Kasumi-1 (cell line): Measurements from ENCODE around the gene OAS2.
A peak's percentile ranks its signal among the peaks of the same experiment; 100 is the strongest.
"Not testable (repeated sequence)": the region's sequence is repeated elsewhere in the genome, so short reads cannot be mapped to it uniquely, and the experiment has no call there.

ENCODE experiments used
- DNase-seq, 2 experiments: peaks; one replicate each; lab custom pipeline; 2025; lab: John Stamatoyannopoulos, UW

Gene OAS2

DNA sequence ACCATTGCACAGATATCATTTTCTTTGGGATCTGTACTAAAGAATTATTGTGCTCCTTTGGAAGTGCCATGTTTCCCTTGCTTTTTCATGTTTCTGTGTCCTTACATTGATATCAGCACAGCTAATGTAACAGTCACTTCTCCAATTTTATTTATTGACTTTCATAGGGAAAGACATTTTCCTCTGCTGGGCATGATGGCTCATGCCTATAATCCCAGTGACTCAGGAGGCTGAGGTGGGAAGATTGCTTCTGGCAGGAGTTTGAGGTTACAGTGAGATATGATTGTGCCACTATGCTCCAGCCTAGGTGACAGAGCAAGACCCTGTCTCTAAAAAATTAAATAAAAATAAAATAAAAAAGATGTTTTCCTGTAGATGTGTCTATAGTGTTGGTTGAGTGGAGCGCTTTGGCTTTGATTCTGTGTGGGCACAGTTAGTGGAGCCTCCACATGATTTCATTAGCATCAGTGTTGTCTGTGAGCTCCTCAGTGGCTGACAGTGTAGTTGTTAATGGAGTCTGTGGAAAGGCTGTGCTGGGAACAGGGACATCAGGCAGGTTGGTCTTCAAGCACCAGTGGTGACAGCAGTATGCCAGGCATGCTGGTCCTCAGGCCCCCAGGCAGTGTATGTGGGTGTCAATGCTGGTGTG lies 7.4 kb downstream of the OAS2 start:
- no peak for DNase-seq

DNA sequence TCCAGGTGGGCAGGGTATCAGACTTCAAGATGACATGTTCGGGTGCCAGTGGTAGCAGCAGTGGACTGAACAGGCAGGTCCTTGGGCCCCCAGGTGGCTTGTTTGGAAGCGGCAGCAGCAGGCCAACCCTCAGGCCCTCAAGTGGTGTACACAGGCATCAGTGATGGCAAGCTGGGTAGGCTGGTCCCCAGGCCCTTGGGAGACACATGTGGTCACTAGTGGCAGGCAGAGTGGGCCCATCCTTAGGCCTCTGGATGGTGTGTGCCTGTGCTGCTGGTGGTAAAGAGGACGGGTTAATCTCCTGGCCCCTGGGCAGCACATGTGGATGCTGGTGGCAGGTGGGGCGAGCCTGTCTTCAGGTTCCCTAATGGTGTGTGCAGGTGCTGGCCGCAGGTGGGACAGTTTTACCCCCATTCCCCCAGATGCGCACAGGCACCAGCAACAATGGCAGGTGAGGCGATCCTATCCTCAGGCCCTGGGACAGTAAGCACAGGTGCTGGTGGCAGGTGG lies 8.0 kb downstream of the OAS2 start:
- no peak for DNase-seq

DNA sequence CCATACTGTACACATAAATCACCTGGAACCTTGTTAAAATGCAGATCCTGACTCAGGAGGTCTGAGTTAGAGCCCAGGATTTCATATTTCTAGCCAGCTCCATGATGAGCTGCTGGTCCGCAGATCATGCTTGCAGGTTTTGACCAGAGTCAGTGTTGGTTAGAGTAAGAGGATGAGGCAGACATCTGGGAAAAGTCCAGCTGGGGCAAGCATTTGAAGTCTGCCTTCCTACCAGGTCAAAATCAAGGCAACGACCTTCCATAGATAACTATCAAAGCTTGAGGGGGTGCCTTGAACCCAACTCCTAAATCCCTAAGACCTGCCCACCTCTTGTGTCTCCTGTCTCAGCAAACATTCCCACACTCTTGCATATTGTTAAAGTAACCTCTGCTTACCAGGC lies 9.2 kb downstream of the OAS2 start:
- no peak for DNase-seq

DNA sequence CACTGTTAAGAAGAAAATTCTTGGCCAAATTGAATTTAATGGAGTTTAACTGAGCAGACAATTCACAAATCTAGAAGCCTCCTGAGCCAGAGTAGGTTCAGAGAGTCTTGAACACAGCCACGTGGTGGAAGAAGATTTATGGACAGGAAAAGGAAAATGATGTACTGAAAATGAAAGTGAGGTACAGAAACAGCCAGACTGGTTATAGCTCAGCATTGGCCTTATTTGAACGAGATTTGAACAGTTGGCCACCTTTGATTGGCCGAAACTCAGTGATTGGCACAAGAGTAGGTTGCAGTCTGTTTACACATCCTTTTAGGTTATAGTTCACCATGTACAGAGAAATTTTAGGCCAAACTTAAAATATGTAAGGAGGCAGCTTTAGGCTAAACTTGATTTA lies 9.9 kb downstream of the OAS2 start:
- no peak for DNase-seq

DNA sequence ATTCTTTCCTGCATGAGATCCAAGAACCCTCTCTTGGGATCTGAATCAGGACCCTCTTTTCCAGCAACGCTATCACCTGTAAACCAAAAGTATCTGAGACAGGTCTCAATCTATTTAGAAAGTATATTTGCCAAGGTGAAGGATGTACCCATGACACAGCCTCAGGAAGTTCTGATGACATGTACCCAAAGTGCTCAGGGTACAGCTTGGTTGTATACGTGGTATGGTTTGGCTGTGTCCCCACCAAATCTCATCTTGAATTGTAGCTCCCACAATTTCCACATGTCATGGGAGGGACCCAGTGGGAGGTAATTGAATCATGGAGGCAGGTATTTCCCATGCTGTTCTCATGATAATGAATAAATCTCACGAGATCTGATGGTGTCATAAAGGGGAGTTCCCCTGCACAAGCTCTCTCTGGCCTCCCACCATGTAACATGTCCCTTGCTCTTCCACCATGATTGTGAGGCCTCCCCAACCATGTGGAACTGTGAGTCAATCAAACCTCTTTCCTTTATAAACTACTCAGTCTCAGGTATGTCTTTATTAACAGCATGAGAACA lies 10.6 kb downstream of the OAS2 start:
- not testable (repeated sequence) for DNase-seq

DNA sequence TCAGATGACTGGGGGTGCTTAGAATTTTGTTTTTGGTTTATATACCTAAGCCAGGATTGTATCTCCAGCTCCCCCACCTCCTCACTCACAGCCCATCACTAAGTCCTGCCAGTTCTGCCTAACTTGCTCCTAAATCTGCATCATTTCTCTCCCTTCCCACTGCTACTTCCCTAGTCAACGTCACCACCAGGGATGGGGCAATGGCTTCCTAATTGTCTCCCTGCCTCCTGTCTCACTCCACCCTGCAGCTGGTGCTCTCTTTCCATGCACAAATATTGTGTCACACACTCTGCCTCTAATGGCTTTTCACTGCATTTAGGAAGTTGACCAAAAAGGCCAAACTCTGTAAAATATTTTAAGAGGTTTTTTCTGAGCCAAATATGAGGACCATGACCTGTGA lies 11.5 kb downstream of the OAS2 start:
- no peak for DNase-seq

DNA sequence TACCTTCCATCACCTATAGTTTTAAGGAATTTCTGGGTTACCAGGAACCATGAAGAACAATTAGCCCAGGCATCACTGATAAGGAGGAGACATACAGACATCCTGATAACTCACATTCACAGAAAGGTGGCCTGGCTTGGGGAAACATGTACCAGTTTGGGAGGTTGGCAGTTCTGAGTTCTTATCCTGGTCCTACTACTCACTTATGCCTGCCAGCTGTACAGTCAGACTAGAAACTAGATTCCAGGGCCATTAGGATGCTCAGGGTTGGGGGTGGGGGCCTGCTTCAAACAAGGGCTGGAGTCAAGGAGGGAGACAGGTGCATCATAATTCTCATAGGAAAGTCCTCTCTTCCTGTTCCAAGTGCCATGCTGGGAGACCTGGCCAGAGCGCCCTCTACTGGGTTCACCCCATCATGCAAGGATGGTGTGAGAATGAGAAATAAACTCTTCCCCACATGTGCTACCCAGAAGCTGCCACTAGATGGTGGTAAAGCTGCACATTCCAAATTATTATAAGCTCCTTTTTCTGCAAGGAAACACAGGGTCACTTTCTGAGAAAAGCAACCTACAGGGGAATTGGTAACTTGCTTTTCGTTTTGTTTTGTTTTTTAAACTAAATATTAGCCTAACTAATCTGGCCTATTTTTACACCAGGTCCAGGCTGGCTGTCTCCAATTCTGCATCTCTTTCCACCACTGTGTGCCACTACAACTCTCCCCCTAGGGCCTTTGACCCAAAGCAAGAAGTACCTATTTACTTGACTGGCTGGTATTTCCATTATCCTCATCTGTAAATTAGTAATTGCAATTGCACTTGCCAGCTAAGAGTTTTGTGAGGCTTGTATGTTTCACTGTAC lies 14.5 kb downstream of the OAS2 start:
- peak; percentile 68 to 86 for DNase-seq

DNA sequence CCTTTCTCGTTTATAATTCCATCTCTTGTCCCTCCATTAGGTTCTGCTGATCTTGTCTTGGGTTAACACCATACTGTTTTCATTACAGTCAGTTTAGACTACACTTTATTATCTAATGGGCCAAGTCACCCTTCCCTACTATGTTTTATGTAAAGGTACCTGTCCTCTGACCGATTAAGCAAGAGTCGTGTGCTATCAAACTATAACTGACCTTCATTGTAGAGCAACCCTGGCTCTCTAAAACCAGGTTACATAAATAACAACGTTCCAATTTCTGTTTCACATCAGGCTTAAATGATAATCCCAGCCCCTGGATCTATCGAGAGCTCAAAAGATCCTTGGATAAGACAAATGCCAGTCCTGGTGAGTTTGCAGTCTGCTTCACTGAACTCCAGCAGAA lies 16.7 kb downstream of the OAS2 start:
- no peak for DNase-seq

DNA sequence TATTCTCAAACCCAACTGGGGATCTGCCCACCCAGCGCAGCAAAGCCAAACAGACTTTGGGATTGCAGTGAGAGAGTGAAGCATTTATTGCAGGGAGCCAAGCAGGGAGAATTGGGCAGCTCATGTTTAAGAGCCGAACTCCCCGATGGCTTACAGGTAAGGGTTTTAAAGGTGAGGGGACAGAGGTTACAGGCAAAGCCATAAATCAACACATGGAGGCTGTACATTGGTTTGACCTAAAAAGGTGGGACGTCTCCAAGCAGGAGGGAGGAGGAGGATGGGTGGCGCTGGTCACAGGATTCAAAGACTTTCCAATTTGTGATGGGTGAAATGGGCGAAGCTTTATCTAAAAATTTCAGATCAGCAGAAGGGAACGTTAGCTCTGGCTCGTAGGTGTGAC lies 18.2 kb downstream of the OAS2 start:
- no peak for DNase-seq

DNA sequence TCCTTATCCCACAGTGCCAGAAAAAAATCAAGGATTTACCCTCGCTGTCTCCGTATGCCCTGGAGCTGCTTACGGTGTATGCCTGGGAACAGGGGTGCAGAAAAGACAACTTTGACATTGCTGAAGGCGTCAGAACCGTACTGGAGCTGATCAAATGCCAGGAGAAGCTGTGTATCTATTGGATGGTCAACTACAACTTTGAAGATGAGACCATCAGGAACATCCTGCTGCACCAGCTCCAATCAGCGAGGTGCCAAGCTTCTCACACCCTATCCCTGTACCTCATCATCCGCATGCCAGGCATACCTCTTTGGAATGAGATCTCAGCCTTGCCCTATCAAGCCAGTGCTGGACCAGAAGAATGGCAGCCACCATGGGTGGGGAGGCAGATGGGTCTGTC lies 19.2 kb downstream of the OAS2 start:
- no peak for DNase-seq

DNA sequence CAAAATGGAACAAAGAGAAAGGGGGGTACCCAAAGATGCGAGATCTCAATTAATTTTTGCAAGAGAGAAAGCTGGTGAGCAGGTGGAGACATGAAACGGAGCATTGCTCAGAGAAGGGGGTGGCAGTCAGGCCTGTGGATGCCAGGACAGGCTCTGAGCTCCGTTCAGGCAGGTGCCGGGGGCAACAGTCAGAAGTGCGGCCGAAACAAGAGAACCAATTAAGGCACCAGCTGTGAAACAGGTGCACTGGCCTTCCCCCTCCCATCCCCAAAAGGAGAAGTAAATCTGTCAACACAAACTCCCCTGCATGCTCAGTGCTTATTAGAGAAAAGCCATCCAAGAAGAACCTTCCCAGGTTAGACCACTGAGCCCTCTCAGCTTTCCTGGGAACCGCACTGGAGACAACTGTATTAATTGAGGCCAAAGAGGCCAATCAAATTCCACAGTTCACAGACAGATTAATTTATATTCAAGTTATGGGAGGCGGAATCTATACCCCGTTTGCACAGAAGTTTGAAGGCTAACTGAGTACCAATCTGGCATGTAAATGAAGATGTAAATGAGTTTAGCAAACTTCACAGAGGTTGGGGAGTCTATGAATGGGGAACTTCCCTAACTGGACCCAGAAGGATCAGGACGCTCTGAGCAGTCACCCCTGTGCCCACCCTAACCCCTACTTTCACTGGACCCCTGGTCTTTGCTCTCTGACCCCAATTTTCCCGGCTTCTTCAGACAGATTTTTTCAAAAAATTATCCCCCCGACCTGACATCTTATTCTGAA lies 20.9 kb downstream of the OAS2 start:
- no peak for DNase-seq

DNA sequence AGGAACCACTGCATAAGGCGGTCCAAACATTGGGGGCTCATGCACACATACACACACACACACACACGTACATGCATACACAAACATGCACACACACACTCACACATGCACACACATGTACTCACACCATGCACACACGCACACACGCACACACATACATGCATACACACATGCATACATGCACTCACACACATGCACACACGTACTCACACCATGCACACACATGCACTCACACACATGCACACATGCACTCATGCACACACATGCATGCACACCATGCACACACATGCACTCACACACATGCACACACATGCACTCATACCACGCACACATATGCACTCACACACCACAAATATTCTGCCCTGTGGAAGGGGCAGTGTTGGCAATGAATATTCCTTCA lies 22.1 kb downstream of the OAS2 start:
- no peak for DNase-seq

DNA sequence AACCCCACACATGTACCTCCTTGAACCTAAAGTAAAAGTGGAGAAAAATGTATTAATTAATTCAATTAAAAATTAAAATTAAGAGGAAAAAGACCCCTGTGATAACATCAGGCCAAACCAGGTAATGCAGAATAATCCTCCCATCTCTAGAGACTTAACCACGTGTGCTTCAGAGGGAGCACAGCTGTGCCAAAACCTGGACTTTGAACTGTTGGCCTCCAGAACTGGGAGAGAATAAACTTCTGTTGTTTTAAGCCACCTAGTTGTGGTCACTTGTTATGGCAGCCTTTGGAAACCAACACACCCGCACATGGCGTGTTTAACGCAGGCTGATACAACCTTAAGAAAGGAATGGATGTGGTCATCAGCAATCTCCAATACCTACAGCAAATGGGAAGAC lies 23.8 kb downstream of the OAS2 start:
- no peak for DNase-seq

DNA sequence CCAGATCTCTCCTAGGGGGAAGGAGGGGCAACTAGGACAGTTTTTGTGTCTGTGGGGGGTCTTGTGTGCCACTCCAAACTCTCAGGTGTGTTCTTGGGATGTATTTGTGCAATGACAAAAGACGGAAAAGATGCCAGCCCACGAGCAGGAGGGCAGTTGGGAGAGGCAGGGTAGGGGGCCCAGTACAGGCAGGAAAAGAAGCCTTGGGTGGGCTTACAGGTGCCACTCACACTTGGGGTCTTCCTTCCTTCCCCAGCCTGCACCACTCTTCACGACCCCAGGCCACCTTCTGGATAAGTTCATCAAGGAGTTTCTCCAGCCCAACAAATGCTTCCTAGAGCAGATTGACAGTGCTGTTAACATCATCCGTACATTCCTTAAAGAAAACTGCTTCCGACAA lies 24.4 kb downstream of the OAS2 start:
- DNase-seq = no peak

DNA sequence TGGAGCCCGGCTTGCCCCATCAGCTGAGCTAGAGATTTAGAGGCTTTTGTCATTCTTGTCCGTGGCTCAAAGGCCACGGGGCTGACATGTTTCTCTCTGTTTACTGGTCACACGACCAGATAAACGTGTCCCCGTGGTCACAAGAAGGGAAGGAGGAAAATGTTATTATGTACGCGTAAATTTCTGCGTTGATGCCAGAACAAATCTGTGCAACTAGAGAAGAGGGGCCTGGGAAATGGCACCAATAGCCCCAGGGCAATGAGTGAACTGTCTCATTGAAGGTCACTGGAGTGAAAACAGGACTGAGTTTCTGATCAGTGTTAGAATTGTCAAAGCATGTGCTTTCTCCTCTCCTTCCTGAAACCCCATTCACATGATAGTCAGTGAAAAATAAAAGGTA lies 25.3 kb downstream of the OAS2 start:
- no peak for DNase-seq

DNA sequence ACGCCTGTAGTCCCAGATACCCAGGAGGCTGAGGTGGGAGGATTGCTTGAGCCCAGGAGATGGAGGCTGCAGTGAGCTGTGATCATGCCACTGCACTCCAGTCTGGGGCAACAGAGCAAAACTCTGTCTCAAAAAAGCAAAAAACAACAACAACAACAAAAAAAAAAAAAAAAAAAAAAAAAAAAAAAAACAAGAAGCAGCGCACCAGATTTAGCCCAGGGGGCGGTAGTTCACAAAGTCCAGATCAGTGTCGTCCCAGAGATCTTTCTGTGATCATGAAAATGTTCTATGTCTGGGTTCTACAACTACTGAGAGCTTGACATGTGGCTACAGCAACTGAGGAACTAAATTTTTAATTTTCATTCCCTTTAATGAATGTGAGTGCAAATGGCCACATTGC lies 27.4 kb downstream of the OAS2 start:
- DNase-seq = peak in 1 of 2 experiments; percentile 0

DNA sequence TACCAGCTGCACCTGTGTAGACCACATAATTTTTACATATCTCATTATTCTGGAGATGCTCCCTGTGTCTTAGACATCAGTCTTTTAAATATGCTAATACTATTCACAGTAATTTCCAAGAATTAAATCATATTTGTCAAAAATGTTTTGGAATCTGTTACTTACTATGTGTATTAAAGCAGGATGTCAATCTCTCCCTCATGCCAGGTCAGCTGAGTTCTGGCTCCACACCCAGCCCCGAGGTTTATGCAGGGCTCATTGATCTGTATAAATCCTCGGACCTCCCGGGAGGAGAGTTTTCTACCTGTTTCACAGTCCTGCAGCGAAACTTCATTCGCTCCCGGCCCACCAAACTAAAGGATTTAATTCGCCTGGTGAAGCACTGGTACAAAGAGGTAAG lies 27.9 kb downstream of the OAS2 start:
- DNase-seq = no peak

DNA sequence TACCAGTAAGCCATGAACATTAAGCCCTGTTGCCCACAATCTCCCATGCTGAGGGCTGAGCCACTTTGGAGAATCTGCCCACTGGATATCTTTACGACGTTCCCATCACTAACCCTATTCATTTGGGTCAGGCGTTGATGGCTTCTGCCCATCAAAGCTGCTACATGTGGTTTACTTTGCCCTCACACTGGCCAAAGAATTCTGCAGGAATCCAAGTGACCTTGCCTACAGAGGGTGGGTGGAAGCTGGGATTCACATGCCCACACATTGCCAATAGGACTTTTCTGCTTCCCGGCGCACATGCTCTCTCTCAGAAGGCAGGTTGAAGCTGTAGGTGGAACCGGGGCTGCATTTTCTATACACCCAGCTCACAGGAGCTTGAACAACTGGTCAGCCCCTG lies 28.3 kb downstream of the OAS2 start:
- no peak for DNase-seq

DNA sequence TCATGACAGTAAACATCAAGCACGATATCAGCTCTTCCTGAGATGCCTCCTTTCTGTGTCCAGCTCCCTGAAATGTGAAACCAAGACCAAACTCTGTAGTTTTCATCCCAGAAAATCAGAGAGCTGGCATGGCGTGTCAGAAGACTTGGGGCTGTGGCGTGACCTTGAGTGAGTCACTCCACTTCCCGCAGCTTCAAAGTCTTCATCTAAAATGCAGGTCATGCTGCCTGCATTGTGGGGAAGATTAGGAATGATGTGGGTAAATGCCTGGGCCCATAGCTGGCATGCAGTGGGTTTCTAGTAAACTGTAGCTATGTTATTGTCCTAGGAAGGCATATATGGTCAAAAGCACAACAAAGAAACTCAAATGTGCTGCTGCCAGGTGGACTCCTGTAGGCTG lies 28.8 kb downstream of the OAS2 start:
- DNase-seq = no peak

DNA sequence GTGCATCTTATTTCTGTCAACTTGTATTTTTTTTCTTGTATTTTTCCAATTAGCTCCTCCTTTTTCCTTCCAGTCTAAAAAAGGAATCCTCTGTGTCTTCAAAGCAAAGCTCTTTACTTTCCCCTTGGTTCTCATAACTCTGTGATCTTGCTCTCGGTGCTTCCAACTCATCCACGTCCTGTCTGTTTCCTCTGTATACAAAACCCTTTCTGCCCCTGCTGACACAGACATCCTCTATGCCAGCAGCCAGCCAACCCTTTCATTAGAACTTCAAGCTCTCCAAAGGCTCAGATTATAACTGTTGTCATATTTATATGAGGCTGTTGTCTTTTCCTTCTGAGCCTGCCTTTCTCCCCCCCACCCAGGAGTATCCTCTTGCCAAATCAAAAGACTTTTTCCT lies 32.4 kb downstream of the OAS2 start:
- DNase-seq = no peak

DNA sequence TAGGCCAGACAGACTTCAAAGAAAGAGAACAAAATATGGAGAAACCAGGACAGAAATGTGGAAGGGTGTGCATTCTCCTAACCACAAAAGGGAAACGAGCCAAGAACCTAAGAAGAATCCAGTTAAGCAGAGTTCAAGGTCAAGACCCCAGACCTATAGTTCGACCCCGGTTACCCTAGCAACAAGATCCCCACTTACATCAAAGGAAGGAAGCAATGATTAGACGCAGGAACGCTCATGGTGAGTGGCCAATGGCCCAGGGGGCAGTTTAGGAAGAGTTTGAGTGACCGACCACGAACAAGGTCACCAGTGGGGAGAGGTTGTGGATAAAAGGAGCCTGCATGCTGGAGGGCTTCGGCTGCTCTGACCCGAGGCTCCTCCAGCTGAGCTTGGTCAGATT lies 36.2 kb downstream of the OAS2 start:
- no peak for DNase-seq

DNA sequence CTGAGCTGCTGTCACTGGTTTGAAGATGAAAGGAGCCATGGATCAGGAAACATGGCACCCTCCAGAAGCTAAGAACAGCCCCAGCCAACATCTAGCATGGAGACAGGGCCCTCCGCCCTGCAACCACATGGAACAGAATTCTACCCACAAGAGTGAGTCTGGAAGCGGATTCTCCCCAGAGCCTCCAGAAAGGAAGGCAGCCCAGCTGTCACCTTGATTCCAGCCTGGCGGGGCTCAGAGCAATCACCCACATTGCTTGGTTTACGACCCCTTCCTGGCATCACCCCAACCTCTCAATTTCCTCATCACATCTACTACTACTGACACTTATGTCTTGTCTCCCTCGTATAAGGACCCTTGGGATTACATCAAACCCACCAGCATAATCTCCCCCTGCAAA lies 38.5 kb downstream of the OAS2 start:
- DNase-seq = no peak

DNA sequence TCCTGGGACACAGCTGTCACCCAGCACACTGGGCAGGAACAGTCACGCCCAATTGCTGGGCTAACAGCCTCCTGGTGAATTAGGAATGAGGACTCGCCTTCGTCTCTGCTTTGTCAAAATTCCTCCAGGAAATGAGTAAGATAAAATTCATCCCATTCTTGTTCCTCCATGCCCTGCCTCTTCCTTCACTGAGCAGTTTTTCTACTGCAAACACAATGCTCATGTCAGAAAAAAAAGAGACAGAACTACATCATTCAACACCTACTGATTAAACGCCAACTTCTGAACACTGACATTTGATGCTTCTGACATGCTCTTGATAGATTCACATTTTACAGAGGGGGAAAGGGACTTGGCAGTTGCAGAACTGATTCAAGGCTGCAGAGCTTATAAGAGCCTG lies 40.7 kb downstream of the OAS2 start:
- no peak for DNase-seq
